ENCODE data around the gene PGGHG.

Gene PGGHG

GRCh38 chr11:288478-289397 lies at the start of gene PGGHG:
Gene PGGHG (plus strand): TSS chr11:289126. CDS start chr11:289817, 691 bp downstream.
- peak; percentile 24 for DNase-seq

GRCh38 chr11:240315-240714 lies 48.6 kb upstream of the PGGHG start:
- no peak for DNase-seq

GRCh38 chr11:241634-242033 lies 47.3 kb upstream of the PGGHG start:
- no peak for DNase-seq

GRCh38 chr11:244376-244775 lies 44.5 kb upstream of the PGGHG start:
- no peak for DNase-seq

- no peak for DNase-seq
These were observed 39.9 kb upstream of the PGGHG start for GRCh38 chr11:249062-249461.

- DNase-seq, result no peak
These were observed 38.7 kb upstream of the PGGHG start for GRCh38 chr11:250274-250673.

- DNase-seq, result no peak
These were observed 38.1 kb upstream of the PGGHG start for GRCh38 chr11:250740-251299.

GRCh38 chr11:251550-251949 lies 37.4 kb upstream of the PGGHG start:
- DNase-seq, result no peak

GRCh38 chr11:252666-253065 lies 36.3 kb upstream of the PGGHG start:
- DNase-seq, result no peak

GRCh38 chr11:253160-253885 lies 35.6 kb upstream of the PGGHG start:
- DNase-seq, result no peak

- no peak for DNase-seq
These were observed 35.0 kb upstream of the PGGHG start for GRCh38 chr11:253886-254270.

- no peak for DNase-seq
These were observed 33.8 kb upstream of the PGGHG start for GRCh38 chr11:255176-255575.

- DNase-seq, result no peak
These were observed 33.1 kb upstream of the PGGHG start for GRCh38 chr11:255816-256215.

- DNase-seq, result no peak
These were observed 31.8 kb upstream of the PGGHG start for GRCh38 chr11:256952-257737.

- DNase-seq, result no peak
These were observed 31.0 kb upstream of the PGGHG start for GRCh38 chr11:257766-258493.

- no peak for DNase-seq
These were observed 29.5 kb upstream of the PGGHG start for GRCh38 chr11:259413-259812.

GRCh38 chr11:261624-262023 lies 27.3 kb upstream of the PGGHG start:
- DNase-seq, result no peak

GRCh38 chr11:266676-267439 lies 22.1 kb upstream of the PGGHG start:
- DNase-seq, result no peak

- no peak for DNase-seq
These were observed 21.4 kb upstream of the PGGHG start for GRCh38 chr11:267491-267994.

GRCh38 chr11:268716-269145 lies 20.2 kb upstream of the PGGHG start:
- peak; percentile 25 for DNase-seq

Measured in NCI-H2029 (cell line).